PFSK-1 (cell line): ENCODE measurements around the gene SEL1L2.

ENCODE experiments used
- FOXP2 ChIP-seq: optimal IDR thresholded peaks from 2 replicates; pipeline ENCODE3; 2011; ENCODE audit warnings: borderline replicate concordance, control low read depth, inconsistent platforms; ENCODE audit not compliant: insufficient read depth; ENCODE audit errors: extremely low read length, extremely low read depth
- POLR2AphosphoS5 ChIP-seq: IDR thresholded peaks from 2 replicates; pipeline ENCODE4 v1.6.1; 2012; ENCODE audit warnings: low read depth, mild to moderate bottlenecking, control low read depth, low read length, moderate library complexity
- REST ChIP-seq, 2 experiments: IDR thresholded peaks; 2 replicates each; pipeline versions ENCODE4 v1.6.1 to v1.8.0; 2011 to 2012; ENCODE audit warnings: low read depth in 2 of 2, low read length in 2 of 2, control low read depth in 1 of 2, inconsistent platforms in 1 of 2, mild to moderate bottlenecking in 1 of 2, moderate library complexity in 1 of 2; ENCODE audit not compliant: insufficient read depth in 1 of 2
- SIN3A ChIP-seq: IDR thresholded peaks from 2 replicates; pipeline ENCODE4 v1.6.1; 2012; ENCODE audit warnings: mild to moderate bottlenecking, low read length, moderate library complexity, borderline replicate concordance; ENCODE audit not compliant: insufficient read depth
- TAF1 ChIP-seq: IDR thresholded peaks from 2 replicates; pipeline ENCODE4 v1.6.1; 2012; ENCODE audit warnings: low read length, control low read depth, borderline replicate concordance; ENCODE audit not compliant: insufficient read depth

The SEL1L2 gene

DNA sequence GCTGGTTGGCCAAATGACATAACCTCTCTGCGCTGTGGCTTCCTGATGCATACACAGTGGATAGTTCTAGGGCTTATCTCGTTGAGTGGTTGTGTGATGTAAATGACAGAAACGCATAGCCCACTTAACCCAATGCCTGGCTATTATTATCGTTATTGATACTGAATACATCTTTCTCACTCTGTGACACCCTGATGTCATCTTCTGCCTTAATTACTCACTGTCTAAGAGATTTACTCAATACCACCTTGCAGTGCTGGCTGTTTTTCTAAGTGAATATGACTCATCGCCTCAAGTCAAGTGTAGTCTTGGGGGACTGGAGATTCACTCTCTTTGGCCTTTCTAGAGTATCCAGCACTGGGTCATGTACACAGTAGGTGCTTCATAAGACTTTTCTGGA, 132.0 kb downstream of the SEL1L2 start:
- TF ChIP-seq TAF1, result no peak
- no peak for TF ChIP-seq REST (IDR thresholded peaks at IDR 0.05; ENCODE audit: insufficient read depth in 1 of 2, low read depth in 2 of 2, low read length in 2 of 2)
- TF ChIP-seq SIN3A, result no peak
- no peak for TF ChIP-seq POLR2AphosphoS5
- no peak for TF ChIP-seq FOXP2

GRCh38 chr20:13857961-13858360, 132.5 kb downstream of the SEL1L2 start:
- no peak for TF ChIP-seq SIN3A
- no peak for TF ChIP-seq REST (IDR thresholded peaks at IDR 0.05; ENCODE audit: insufficient read depth in 1 of 2, low read depth in 2 of 2, low read length in 2 of 2)
- TF ChIP-seq FOXP2, result no peak
- TF ChIP-seq TAF1, result no peak
- no peak for TF ChIP-seq POLR2AphosphoS5

DNA sequence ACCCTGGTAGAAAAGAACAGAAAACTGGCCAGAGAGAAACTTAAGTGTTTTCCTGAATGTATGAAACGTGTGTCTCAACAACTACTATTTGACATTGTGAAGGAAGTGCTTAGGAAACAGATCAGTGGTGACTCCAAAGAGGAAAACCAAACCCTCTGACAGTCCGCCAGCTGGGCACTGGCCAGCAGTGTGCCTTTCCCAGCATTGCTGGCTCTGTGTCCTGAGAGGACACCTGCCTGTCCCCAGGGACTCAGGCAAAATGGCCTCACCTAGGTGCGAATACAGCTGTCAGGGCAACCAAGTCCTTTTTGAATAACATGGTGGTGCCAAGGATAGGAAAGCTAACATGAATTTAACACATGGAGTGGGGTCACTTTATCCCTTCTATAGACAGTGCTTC, 133.1 kb downstream of the SEL1L2 start:
- TF ChIP-seq FOXP2 (no peak), REST (IDR thresholded peaks at IDR 0.05; ENCODE audit: insufficient read depth in 1 of 2, low read depth in 2 of 2, low read length in 2 of 2) (no peak), TAF1 (no peak), SIN3A (no peak), POLR2AphosphoS5 (no peak)

DNA sequence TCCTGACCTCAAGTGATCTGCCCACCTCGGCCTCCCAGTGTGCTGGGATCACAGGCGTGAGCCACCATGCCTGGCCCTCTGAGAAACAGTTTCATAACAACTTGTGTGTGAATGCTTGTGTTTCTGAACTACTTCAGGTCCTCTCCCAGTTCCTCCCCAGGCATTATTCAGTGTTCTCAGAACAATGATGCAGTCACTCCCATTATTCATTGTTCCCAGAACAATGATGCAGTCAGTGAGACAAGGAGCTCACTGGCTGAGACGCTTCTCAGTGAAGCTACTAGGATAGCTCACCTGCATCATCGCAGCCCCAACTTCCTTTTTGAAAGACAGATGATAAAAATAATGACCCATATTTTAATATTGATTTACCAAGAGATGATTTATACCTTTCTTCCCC, 134.1 kb downstream of the SEL1L2 start:
- TF ChIP-seq SIN3A (no peak), FOXP2 (no peak), TAF1 (no peak), POLR2AphosphoS5 (no peak), REST (IDR thresholded peaks at IDR 0.05; ENCODE audit: insufficient read depth in 1 of 2, low read depth in 2 of 2, low read length in 2 of 2) (no peak)

DNA sequence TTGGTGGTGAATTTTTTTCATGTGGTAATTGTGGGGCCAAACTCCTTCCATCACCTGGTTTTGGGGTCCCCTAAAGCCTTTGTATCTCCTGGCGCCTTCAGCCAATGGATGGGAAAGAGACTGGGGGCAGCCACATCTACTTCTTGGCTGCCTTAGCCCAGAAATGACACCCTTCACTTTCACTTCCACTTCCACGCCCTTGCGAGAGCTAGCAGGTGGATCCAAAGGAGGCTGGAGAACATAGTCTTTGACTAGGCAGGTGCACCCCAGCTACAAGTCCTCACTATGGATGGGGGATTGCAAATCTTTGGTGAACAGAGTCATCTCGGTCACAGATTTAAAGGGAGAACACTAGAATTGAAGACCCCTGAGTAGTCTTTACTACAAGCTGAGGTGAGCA, 134.8 kb downstream of the SEL1L2 start:
- no peak for TF ChIP-seq SIN3A
- no peak for TF ChIP-seq TAF1
- no peak for TF ChIP-seq FOXP2
- TF ChIP-seq REST (IDR thresholded peaks at IDR 0.05; ENCODE audit: insufficient read depth in 1 of 2, low read depth in 2 of 2, low read length in 2 of 2), result no peak
